Measurements from ENCODE around the gene THOP1.
A peak's percentile ranks its signal among the peaks of the same experiment; 100 is the strongest.

The THOP1 gene

DNA sequence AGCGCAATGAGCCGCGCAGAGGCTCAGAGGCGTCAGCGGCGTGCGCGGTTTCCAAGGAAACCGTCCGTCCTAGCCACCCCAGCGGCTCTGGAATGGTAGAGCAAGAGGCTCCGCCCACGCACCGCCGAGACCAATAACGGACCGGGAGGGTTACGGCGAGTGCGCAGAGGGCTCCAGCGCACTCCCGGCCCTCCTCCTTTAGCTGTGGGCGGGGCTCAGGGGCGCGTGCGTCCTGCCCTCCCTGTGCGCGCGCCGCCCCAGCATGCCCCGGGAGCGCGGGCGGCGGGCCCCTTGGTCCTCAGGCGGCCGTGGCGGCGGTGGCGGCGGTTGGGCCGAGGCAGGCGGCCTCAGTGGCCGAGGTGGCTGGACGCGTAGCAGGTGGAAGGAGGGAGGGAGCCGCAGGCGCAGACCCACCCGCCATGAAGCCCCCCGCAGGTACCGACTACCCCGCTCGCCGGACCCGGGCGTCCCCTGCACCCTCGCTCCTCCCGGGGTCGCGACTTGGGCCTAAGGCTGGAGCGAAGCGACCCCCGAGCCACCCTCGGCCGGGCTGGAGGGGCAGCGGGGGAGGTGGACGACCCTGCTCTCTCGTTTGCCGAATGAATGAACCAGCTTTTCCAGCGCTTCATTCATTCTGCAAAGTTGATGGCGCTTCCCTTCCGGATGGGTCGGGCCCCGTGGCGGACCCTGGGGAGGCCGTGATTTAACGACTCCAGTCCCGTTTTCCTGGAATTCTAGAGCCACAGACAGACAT is at the start of gene THOP1:
THOP1 (plus strand) TSS at position 260 of the 754 bp plus-strand sequence; CDS start at position 420, 160 bp downstream.
- DNase-seq (ENCODE audit: low read depth) = peak; percentile 98

GRCh38 chr19:2736550-2737190 is 48.6 kb upstream of the THOP1 start:
- DNase-seq (ENCODE audit: low read depth) = no peak

- DNase-seq (ENCODE audit: low read depth) = peak; percentile 98
Measured at GRCh38 chr19:2739602-2740313, 45.5 kb upstream of the THOP1 start, which contains the start of gene SLC39A3. Gene SLC39A3 (minus strand): TSS chr19:2740017. CDS start chr19:2737257, 2,760 bp downstream.

GRCh38 chr19:2740314-2740656 is 45.0 kb upstream of the THOP1 start:
- no peak for DNase-seq (ENCODE audit: low read depth)

- DNase-seq (ENCODE audit: low read depth) = no peak
Measured at GRCh38 chr19:2743099-2743498, 42.2 kb upstream of the THOP1 start.

DNA sequence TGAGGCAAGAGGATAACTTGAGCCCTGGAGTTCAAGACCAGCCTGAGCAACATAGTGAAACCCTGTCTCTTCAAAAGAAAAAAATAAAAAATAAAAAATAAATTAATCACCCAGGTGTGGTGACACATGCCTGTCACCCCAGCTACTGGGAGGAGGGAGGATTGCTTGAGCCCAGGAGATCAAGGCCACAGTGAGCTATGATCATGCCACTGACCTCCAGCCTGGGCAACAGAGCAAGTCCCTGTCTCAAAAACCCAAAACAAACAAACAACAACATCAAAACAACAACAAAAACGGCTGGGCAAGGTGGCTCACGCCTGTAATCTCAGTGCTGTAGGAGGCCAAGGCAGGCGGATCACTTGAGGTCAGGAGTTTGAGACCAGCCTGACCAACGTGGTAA is 41.2 kb upstream of the THOP1 start:
- no peak for DNase-seq (ENCODE audit: low read depth)

DNA sequence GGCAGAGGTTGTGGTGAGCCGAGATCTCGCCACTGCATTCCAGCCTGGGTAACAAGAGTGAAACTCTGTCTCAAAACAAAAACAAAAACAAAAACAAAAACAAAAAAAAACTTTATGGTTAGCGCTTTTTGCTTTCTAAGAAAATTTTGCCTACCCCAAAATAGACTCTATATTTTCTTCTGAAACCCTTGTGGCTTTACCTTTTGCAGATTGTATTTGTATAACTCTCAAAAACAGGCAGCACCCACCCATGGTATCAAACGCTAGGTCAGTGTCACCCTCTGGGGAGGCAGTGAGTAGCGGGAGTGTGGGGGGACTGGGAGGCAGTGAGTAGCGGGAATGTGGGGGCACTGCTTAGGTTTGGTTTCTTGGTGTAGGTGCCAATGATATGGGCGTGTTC is 38.0 kb upstream of the THOP1 start:
- no peak for DNase-seq (ENCODE audit: low read depth)

DNA sequence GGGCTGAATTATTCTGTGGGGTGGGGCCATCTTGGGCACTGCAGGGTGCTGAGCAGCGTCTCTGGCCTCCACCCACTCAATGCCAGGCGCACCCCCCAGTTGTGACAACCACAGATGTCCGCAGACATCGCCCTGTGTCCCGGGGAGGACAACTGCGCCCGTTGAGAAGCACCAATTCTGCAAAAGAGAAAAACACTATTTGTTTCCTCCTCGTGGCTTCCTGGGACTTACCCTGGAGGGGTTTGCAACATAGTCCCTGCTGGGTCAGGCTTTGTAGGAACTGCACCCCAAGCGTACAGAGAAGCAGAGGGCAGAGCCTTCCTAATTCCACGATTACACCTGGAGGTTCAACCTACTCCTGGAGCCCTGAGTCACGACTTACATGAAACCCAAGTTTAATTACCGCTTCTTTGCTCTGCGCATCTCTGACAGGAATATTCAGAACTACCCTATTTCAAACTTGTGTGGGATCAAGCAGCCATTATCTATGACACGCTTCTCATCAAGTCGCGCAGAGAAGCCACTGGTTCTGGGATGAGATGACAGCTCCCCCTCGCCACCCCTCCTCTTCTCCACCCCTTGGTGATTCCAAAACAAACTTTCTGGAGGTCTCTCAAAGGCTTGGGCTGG is 34.4 kb upstream of the THOP1 start:
- DNase-seq (ENCODE audit: low read depth) = no peak

- DNase-seq (ENCODE audit: low read depth) = no peak
Measured at GRCh38 chr19:2751438-2751830, 33.9 kb upstream of the THOP1 start.

DNA sequence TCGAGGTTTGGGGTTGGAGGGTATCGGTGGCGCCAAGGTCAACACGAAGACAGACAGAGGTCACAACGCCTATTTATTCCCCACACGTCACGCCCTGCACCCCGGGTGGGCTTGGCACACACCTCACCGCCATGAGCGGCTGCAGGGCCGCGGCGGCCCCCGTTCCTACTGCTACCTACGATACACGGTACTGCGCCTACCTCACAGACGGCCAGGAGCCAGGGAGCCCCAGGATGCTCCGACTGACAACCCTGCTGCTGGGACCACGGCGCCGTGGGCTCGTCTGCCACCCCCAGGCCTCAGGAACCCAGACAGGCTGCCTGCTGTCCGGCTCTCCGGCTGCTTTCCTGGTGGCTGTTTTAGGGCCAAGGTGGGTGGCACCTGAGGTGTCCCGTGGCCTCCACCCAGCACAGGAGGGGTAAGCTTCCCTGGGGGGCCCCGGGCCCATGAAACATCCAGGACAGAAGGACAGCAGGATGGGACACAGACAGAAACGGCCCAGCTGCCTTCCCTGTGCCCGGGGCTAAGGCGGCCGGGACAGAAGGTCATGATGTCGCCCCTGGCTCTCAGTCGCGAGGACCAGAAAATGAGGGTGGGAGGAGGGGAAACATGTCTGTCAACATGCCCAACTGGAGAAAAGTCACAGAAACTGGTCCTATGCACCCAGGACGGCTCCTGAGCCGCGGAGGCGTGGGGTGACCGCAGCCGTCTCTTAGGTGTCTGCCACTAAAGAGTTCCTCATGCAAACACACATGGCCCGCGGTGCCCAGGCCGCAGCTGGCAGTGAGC is 30.4 kb upstream of the THOP1 start:
- no peak for DNase-seq (ENCODE audit: low read depth)

- no peak for DNase-seq (ENCODE audit: low read depth)
Measured at GRCh38 chr19:2755448-2755705, 29.9 kb upstream of the THOP1 start.

DNA sequence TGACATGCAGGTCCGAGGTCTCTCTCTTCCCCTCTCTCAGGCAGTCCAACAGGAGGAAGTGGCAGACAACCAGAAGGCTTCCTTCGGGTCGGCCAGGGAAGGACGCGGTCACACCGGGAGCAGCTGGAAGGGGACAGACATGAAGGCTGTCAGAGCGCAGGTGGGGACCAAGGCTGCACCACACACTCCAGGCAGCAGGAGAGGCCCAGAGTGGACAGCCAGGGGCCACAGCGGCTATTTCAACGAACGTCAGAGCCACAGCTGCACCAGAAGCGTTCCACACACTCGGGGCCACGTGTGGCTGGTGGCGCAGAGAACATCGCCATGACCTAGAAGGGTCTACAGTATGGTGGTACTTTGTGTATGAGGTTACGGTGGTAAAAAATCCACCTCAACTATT is 29.5 kb upstream of the THOP1 start:
- DNase-seq (ENCODE audit: low read depth) = no peak

DNA sequence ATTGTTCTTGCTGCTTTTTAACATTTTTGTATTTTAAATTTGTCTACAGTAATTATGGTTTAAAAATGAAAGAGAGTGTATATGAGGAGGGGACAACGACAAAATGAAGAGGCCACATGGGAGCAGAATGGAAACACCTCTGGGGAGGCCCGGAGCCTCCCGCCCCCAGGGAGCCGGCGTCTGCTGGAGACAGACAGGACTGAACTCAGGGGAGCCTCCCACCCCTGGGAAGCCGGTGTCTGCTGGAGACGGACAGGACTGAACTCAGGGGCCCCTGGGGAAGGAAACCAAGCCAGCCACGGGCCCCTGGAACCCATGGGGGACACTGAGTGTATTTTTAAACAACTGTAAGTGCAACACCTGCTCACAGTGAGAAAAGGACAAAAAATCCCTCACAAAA is 28.8 kb upstream of the THOP1 start:
- DNase-seq (ENCODE audit: low read depth) = no peak

- no peak for DNase-seq (ENCODE audit: low read depth)
Measured at GRCh38 chr19:2756921-2757881, 28.1 kb upstream of the THOP1 start.

DNA sequence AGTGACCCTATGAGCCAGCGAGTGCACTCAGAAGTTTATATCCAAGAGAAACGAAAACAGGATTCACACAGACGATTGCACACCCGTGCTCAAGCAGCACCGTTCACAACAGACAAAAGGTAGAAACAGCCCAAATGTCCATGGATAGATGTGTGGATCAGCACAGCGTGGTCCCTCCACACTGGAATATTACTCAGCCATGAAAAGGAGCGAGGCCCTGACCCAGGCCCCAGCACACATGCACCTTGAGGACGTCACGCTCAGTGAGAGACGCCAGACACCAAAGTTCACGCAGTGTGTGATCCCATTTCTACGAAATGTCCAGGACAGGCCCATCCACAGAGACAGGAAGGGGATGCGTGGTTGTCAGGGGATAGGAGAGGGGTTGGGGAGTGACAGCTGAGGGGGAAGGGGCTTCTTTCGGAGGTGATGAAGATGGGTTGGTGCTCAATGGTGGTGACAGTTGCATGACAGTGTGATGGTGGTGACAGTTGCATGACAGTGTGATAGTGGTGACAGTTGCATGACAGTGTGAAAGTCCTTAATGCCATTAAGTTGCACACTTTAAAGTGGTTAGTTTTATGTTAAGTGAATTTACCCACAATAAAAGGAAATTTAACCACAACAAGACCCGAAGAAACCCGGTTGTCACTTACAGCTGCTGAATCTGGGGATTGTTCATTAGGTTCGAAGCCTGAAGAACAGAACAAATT is 26.5 kb upstream of the THOP1 start:
- no peak for DNase-seq (ENCODE audit: low read depth)

DNA sequence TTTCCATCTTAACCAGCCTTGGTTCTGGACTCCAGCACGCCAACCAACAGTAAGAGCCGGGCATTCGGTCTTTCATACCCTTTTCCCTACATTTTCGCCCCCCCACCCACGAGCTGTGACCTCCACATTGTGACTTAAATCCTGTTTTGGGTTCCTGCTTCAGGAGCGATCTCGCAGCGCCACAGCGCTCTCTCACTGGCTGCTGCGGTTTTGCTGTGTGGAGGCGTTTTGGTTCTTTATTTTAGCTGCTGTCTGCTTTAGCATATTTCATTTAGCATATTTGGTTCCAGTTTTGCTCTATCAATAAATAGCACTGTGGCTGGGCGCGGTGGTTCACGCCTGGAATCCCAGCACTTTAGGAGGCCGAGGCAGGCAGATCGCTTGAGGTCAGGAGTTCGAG is 25.9 kb upstream of the THOP1 start:
- DNase-seq (ENCODE audit: low read depth) = no peak

DNA sequence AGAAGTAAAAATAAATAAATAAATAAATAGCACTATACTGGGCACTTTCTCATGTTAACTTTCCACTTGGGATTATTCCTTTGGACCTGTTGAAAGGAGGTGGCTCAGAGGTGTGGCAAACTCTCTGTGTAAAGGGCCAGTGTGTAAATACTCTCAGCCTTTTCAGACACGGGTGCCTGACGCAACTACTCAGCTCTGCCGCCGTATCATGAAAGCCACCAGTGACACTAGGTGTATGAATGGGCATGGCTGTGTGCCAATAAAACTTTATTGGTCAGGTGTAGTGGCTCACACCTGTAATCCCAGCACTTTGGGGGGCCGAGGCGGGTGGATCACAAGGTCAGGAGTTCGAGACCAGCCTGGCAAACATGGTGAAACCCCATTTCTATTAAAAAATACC is 25.3 kb upstream of the THOP1 start:
- no peak for DNase-seq (ENCODE audit: low read depth)

DNA sequence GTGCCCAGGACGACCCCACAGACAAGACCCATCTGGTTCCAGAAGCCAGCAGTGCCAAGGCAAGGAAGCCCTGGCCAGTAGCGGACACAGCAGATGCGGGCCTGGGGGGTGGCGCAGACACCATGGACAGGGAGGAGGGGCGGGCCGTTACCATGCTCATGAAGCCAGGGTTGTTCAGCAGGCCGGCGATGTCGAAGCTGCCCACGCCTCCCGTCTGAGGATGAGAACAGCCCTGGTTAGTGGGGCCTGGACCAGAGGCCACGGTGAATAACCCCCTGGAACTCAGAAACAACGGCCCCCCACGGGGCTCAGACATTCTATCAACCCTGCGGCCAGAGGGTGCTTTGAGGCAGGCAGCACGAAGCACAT is 24.0 kb upstream of the THOP1 start:
- DNase-seq (ENCODE audit: low read depth) = no peak

DNA sequence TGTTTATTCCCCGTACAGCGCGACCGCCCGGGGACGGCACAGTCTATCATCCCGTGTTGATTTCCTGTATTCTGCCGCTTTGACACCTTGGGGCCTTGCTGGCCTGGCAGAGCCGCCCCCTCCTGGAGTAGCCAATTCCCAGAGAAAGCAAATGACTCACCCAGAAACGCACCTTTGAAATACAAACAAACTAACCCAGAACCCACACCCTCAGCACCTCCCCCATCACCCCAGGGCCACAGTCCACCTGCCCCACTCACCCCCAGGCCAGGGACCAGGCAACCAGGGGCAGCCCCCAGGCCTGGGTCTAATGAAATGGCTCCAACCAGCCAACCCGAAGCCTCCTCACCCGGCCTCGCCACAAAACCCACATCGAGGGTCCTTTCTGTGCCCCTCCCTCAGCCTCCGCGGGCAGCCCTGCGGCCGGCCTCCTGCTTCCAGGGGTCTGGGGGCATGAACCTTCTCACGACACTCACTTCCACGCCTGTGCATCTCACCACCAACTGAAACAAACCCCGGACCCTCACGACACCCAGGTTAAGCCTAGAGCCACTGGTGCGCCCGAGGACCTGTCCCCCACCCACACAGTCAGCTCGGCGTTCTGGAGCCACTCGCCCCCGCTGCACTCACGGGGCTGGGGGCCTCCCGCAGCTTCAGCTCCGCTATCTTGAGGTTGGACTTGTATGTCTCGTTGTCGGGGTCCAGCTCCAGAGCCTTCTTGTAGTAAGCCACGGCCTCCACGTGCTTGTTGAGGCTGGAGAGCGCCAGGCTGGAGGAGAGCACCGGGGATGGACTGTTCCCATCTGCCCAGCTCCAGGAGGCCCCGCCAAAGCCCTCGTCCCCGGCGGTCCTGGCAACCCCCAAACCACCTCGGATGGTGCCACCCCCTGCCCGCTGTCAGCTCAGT is 23.2 kb upstream of the THOP1 start:
- DNase-seq (ENCODE audit: low read depth) = no peak
